ENCODE measurements around the gene DNASE1L3. TPM values are rescaled to one million over a fixed set of nuclear protein-coding genes. Genes with fewer than 3 reads are reported as not detected.

The DNASE1L3 gene
- total and polyA plus RNA-seq, 2 experiments from 2014 or later = not detected

DNA sequence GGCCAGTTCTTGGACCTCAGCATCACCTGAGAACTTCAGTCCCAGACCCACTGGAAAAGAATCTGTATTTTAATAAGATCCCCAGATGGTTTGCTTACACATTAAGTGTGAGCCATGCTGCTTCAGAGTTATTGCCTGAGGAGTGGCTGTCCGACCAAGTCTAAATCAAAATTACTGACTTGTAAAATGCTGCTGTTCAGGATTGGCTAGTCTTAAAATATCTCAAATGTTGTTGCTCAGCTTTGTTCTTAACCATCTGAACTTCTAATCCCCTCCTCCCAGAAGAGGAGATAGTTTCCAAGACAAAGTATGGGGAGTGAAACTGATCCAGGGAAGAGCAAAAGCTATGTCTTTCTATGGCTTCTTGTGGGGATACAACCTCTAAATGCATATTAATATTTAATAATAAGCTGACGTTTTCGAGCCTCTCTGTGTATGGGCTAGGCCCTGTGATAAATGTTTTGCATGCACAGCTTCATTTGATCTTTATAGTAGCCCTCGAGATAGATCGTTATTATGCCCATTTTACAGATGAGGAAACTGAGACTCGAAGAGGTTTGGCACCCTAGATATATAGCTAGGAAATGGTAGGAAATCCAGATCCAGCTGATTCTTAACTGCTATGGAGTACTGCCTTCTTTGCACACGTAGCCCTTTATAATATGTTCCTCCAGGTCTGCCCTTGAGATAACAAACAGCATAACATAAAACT lies 52.2 kb downstream of the DNASE1L3 start:
- Histone ChIP-seq H3K9ac (no peak overlapping the region), H3K4me3 (no peak overlapping the region), H3K9me3 (ENCODE audit: low read depth) (no peaks in the 10 kb centered on the region), H3K36me3 (ENCODE audit: low read depth) (peaks cover 88% of the 10 kb centered on the region), H3K4me1 (ENCODE audit: insufficient read depth) (peaks cover 11% of the 10 kb centered on the region), H3K4me2 (ENCODE audit: unreplicated experiment) (no peak overlapping the region), H3K9me2 (ENCODE audit: insufficient read depth) (no peaks in the 10 kb centered on the region), H2AFZ (no peak overlapping the region), H3F3A (ENCODE audit: insufficient read depth) (peaks cover 29% of the 10 kb centered on the region), H3K27ac (no peak overlapping the region), H3K79me2 (ENCODE audit: insufficient read depth) (no peaks in the 10 kb centered on the region), H4K20me1 (ENCODE audit: insufficient read depth) (no peaks in the 10 kb centered on the region), H3K27me3 (replicated peaks; ENCODE audit: insufficient read depth) (no peaks in the 10 kb centered on the region)
- 94 to 97% methylated on average over 7 of the region's 7 CpGs for WGBS, 2 experiments (ENCODE audit: low coverage in 1 of 2, low lambda C conversion rate in 2 of 2, missing lambda C conversion rate in 2 of 2)
- DNase-seq = no peak
- in situ Hi-C loops (cut with MboI) = no loop called here
- TF ChIP-seq EZH2phosphoT487 (IDR thresholded peaks at IDR 0.05; ENCODE audit: insufficient read depth, low read depth) = no peak
- no peak for TF ChIP-seq EZH2 (IDR thresholded peaks at IDR 0.05; ENCODE audit: insufficient read depth, poor library complexity, severe bottlenecking)

DNA sequence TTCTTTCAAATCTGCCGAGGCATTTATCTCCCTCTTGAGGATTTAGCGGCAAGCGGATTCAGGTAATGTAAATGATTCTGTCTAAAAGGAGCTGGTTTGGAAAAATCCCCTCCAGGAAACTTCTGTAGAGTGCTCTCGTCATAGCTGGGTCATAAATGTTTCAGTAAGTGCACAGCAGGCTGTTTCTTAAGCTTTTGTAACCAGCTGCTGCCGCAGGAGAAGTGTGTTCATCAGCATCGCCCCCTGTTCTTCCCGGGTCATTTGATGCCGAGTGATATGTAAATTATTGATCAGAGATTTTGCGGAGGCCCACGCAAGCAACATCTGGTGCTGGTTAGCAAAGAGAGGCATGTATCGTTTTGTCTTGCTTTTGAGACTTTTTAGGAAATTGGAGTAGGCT lies 53.1 kb downstream of the DNASE1L3 start:
- Histone ChIP-seq H4K20me1 (ENCODE audit: insufficient read depth) (no peaks in the 10 kb centered on the region), H2AFZ (no peak overlapping the region), H3F3A (ENCODE audit: insufficient read depth) (peaks cover 29% of the 10 kb centered on the region), H3K36me3 (ENCODE audit: low read depth) (peaks cover 91% of the 10 kb centered on the region), H3K9me3 (ENCODE audit: low read depth) (no peaks in the 10 kb centered on the region), H3K4me3 (no peak overlapping the region), H3K27me3 (replicated peaks; ENCODE audit: insufficient read depth) (no peaks in the 10 kb centered on the region), H3K9me2 (ENCODE audit: insufficient read depth) (no peaks in the 10 kb centered on the region), H3K4me1 (ENCODE audit: insufficient read depth) (peaks cover 11% of the 10 kb centered on the region), H3K27ac (no peak overlapping the region), H3K79me2 (ENCODE audit: insufficient read depth) (no peaks in the 10 kb centered on the region), H3K9ac (no peak overlapping the region), H3K4me2 (ENCODE audit: unreplicated experiment) (no peak overlapping the region)
- WGBS, 2 experiments (ENCODE audit: low coverage in 1 of 2, low lambda C conversion rate in 2 of 2, missing lambda C conversion rate in 2 of 2) = 81 to 83% methylated on average over 10 to 11 of the region's 11 CpGs
- in situ Hi-C loops (cut with MboI) = no loop called here
- no peak for TF ChIP-seq EZH2phosphoT487 (IDR thresholded peaks at IDR 0.05; ENCODE audit: insufficient read depth, low read depth)
- TF ChIP-seq EZH2 (IDR thresholded peaks at IDR 0.05; ENCODE audit: insufficient read depth, poor library complexity, severe bottlenecking) = no peak
- no peak for DNase-seq

DNA sequence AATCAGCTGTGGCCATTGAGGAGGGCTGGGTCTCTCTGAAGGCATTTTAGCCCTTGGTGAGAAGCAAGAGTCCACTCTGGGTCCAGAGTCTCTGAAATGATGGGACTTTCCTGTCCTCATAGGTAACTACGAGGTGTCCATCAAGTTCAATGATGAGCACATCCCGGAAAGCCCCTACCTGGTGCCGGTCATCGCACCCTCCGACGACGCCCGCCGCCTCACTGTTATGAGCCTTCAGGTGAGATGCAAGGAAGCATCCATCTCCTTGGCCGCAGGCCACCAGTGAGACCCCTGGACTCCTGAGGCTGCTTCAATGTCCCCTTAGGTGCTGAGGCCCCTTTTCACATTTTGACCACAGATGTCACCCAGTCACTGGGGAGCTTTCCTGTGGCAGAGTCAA lies 54.9 kb downstream of the DNASE1L3 start:
- Histone ChIP-seq H3K27ac (no peak overlapping the region), H3K79me2 (ENCODE audit: insufficient read depth) (no peaks in the 10 kb centered on the region), H3K9me2 (ENCODE audit: insufficient read depth) (no peaks in the 10 kb centered on the region), H3F3A (ENCODE audit: insufficient read depth) (peaks cover 22% of the 10 kb centered on the region), H3K4me2 (ENCODE audit: unreplicated experiment) (no peak overlapping the region), H3K4me1 (ENCODE audit: insufficient read depth) (no peaks in the 10 kb centered on the region), H4K20me1 (ENCODE audit: insufficient read depth) (no peaks in the 10 kb centered on the region), H3K36me3 (ENCODE audit: low read depth) (peaks cover 90% of the 10 kb centered on the region), H3K9ac (no peak overlapping the region), H3K4me3 (no peak overlapping the region), H2AFZ (no peak overlapping the region), H3K9me3 (ENCODE audit: low read depth) (no peaks in the 10 kb centered on the region), H3K27me3 (replicated peaks; ENCODE audit: insufficient read depth) (no peaks in the 10 kb centered on the region)
- 95 to 98% methylated on average over 10 of the region's 10 CpGs for WGBS, 2 experiments (ENCODE audit: low coverage in 1 of 2, low lambda C conversion rate in 2 of 2, missing lambda C conversion rate in 2 of 2)
- in situ Hi-C loops (cut with MboI) = no loop called here
- TF ChIP-seq EZH2phosphoT487 (IDR thresholded peaks at IDR 0.05; ENCODE audit: insufficient read depth, low read depth) (no peak), EZH2 (IDR thresholded peaks at IDR 0.05; ENCODE audit: insufficient read depth, poor library complexity, severe bottlenecking) (no peak)
- no peak for DNase-seq

DNA sequence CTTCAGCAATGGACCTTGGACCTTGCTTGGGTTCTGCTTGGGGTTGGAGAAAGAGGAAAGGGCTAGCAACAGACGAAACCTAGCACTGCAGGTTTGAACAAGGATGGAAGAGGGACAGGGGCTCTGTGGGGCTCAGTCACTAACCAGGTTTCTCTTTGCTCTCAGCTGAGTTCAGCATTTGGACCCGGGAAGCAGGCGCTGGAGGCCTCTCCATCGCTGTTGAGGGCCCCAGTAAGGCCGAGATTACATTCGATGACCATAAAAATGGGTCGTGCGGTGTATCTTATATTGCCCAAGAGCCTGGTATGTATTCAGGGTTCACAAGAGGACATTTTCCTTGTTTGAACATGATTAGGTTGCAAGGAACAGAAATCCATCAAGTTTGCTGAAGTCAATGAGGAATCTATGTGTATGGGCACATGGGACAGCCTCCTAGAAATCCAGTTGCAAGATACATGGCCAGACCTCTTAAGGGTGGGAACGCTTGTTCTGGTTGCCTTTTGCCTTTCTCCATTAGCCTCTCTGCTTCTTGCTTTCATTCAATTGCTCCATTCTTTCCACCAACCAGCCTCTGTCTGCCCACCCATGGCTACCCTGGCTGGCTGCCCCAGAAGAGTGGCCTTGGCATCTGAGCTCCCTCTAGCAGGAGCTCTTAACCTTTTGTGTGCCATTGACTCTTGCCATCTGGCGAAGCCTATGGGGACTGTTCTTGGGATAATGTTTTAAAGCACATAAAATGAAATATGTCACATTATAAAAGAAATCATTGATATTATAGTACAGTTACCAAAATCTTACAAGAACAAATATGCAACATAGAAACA lies 55.9 kb downstream of the DNASE1L3 start:
- no peak overlapping the region for H3K4me2 ChIP-seq (ENCODE audit: unreplicated experiment)
- no peaks in the 10 kb centered on the region for H3K79me2 ChIP-seq (ENCODE audit: insufficient read depth)

More for the DNA sequence above, 55.9 kb downstream of the DNASE1L3 start:
- H3K27me3 ChIP-seq (replicated peaks; ENCODE audit: insufficient read depth) = no peaks in the 10 kb centered on the region
- H3K9ac ChIP-seq = no peak overlapping the region
- no peaks in the 10 kb centered on the region for H3K9me2 ChIP-seq (ENCODE audit: insufficient read depth)
- in situ Hi-C loops (cut with MboI) = no loop called here
- no peaks in the 10 kb centered on the region for H3K9me3 ChIP-seq (ENCODE audit: low read depth)
- no peaks in the 10 kb centered on the region for H3K4me1 ChIP-seq (ENCODE audit: insufficient read depth)
- H4K20me1 ChIP-seq (ENCODE audit: insufficient read depth) = no peaks in the 10 kb centered on the region
- WGBS, 2 experiments (ENCODE audit: low coverage in 1 of 2, low lambda C conversion rate in 2 of 2, missing lambda C conversion rate in 2 of 2) = 92 to 94% methylated on average over 10 of the region's 10 CpGs
- H3K4me3 ChIP-seq = no peak overlapping the region
- TF ChIP-seq EZH2 (IDR thresholded peaks at IDR 0.05; ENCODE audit: insufficient read depth, poor library complexity, severe bottlenecking) = no peak
- no peak for TF ChIP-seq EZH2phosphoT487 (IDR thresholded peaks at IDR 0.05; ENCODE audit: insufficient read depth, low read depth)
- no peak overlapping the region for H3K27ac ChIP-seq
- peaks cover 91% of the 10 kb centered on the region for H3K36me3 ChIP-seq (ENCODE audit: low read depth)
- peaks cover 17% of the 10 kb centered on the region for H3F3A ChIP-seq (ENCODE audit: insufficient read depth)
- no peak for DNase-seq
- no peak overlapping the region for H2AFZ ChIP-seq
